Ishikawa (cell line): ENCODE data around the gene TNPO3.

Source experiments
- CEBPB ChIP-seq: IDR thresholded peaks from 2 replicates; pipeline ENCODE4 v1.6.1; 2012
- CREB1 ChIP-seq: IDR thresholded peaks from 2 replicates; pipeline ENCODE4 v1.6.1; 2012; ENCODE audit warnings: low read depth
- EGR1 ChIP-seq: IDR thresholded peaks from 2 replicates; pipeline ENCODE4 v1.6.1; 2012
- EP300 ChIP-seq: IDR thresholded peaks from 2 replicates; pipeline ENCODE4 v1.6.1; 2012; ENCODE audit warnings: borderline replicate concordance
- FOXM1 ChIP-seq: IDR thresholded peaks from 2 replicates; pipeline ENCODE4 v1.6.1; 2012; ENCODE audit warnings: low read depth, borderline replicate concordance
- MAX ChIP-seq: IDR thresholded peaks from 2 replicates; pipeline ENCODE4 v1.6.1; 2012
- NFIC ChIP-seq: IDR thresholded peaks from 2 replicates; pipeline ENCODE4 v1.6.1; 2012
- RAD21 ChIP-seq: IDR thresholded peaks from 2 replicates; pipeline ENCODE4 v1.6.1; 2012; ENCODE audit warnings: low read depth
- REST ChIP-seq: IDR thresholded peaks from 2 replicates; pipeline ENCODE4 v1.6.1; 2012; ENCODE audit warnings: low read depth, mild to moderate bottlenecking
- TAF1 ChIP-seq: IDR thresholded peaks from 2 replicates; pipeline ENCODE4 v1.6.1; 2012; ENCODE audit warnings: low read depth, mild to moderate bottlenecking
- TCF12 ChIP-seq: IDR thresholded peaks from 2 replicates; pipeline ENCODE4 v1.6.1; 2012; ENCODE audit warnings: low read depth
- TEAD4 ChIP-seq: IDR thresholded peaks from 2 replicates; pipeline ENCODE4 v1.6.1; 2012
- USF1 ChIP-seq: IDR thresholded peaks from 2 replicates; pipeline ENCODE4 v1.6.1; 2012
- YY1 ChIP-seq: IDR thresholded peaks from 2 replicates; pipeline ENCODE4 v1.6.1; 2012; ENCODE audit warnings: low read depth
- ZBTB7A ChIP-seq: IDR thresholded peaks from 2 replicates; pipeline ENCODE4 v1.6.1; 2012; ENCODE audit warnings: low read depth

Gene TNPO3

GRCh38 chr7:129084801-129085551 lies 30.1 kb upstream of the TNPO3 start:
- TF ChIP-seq ZBTB7A (no peak), CEBPB (no peak)

GRCh38 chr7:129083525-129083924 lies 28.6 kb upstream of the TNPO3 start:
- TF ChIP-seq NFIC, result no peak
- no peak for TF ChIP-seq YY1
- no peak for TF ChIP-seq EGR1
- TF ChIP-seq TEAD4, result no peak
- no peak for TF ChIP-seq TCF12
- no peak for TF ChIP-seq USF1
- no peak for TF ChIP-seq RAD21

- no peak for TF ChIP-seq EGR1
- no peak for TF ChIP-seq TAF1
- no peak for TF ChIP-seq RAD21
- no peak for TF ChIP-seq EP300
- no peak for TF ChIP-seq ZBTB7A
- TF ChIP-seq NFIC, result no peak
- no peak for TF ChIP-seq TEAD4
- TF ChIP-seq CEBPB, result no peak
- no peak for TF ChIP-seq YY1
- TF ChIP-seq FOXM1, result no peak
- TF ChIP-seq USF1, result no peak
- no peak for TF ChIP-seq TCF12
- TF ChIP-seq REST, result no peak
- no peak for TF ChIP-seq CREB1
- no peak for TF ChIP-seq MAX
Observed at GRCh38 chr7:129078455-129078854, 23.5 kb upstream of the TNPO3 start.

GRCh38 chr7:129076886-129077285 lies 22.0 kb upstream of the TNPO3 start:
- TF ChIP-seq EGR1, result no peak
- TF ChIP-seq FOXM1, result no peak
- no peak for TF ChIP-seq NFIC
- no peak for TF ChIP-seq ZBTB7A
- TF ChIP-seq YY1, result no peak
- no peak for TF ChIP-seq MAX
- no peak for TF ChIP-seq EP300
- TF ChIP-seq RAD21, result no peak
- no peak for TF ChIP-seq TAF1

GRCh38 chr7:129074994-129075393 lies 20.1 kb upstream of the TNPO3 start:
- TF ChIP-seq CEBPB (no peak), TAF1 (no peak), FOXM1 (no peak), EP300 (no peak), USF1 (no peak), ZBTB7A (no peak), CREB1 (no peak), TEAD4 (no peak), EGR1 (no peak), YY1 (no peak), RAD21 (no peak), TCF12 (no peak), MAX (no peak), REST (no peak), NFIC (no peak)
